ENCODE measurements around the gene SCN4B.
"Not testable (repeated sequence)": the region's sequence is repeated elsewhere in the genome, so short reads cannot be mapped to it uniquely, and the experiment has no call there.

The SCN4B gene, protein sequence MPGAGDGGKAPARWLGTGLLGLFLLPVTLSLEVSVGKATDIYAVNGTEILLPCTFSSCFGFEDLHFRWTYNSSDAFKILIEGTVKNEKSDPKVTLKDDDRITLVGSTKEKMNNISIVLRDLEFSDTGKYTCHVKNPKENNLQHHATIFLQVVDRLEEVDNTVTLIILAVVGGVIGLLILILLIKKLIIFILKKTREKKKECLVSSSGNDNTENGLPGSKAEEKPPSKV

DNA sequence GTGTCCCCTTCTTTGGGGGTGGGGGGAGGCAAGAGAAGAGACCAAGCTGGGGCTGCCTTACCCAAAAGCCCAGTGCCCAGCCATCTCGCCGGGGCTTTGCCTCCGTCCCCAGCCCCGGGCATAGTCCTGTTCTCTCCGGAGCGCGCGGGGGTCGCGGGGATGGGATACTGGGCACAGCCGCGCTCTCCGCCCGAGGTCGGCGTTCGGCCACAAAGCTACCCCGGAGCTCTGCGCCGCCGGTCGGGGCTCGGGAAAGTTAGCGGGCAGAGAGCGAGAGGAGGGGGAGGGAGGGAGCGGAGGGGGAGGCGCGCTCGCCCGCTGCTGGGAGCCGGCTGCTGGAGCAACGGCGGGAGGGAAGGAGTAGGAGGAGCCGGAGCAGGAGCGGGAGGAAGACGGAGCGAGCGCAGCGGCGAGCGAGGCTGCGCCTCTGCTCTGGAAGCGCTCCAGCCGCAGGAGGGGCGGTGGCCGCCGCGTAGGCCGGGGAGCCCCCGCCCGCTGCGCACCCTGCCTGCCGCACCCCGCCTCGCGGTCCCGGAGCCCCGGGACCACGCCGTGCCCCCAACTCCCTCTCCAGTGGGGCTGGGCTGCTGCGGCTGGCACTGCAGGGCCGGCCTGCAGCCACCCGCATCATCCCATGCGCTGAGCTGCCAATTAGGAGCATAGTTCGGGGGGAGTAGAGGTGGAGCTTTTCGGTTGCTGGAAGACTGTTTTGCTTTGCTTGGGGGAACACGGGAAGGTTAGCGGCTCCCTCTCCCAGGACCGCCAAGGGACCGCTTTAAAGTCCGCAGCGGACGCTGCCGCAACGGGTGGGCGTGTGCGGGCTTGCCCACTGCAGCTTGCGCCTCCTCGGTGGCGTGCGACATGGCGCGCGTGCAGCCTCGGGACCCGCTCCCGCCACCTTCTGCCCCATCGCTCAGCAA lies at the start of gene SCN4B:
Gene SCN4B (minus strand): TSS at position 272 of the 920 bp plus-strand sequence. CDS start 150 bp downstream, at position 122.
- peak; percentile 30 for DNase-seq

DNA sequence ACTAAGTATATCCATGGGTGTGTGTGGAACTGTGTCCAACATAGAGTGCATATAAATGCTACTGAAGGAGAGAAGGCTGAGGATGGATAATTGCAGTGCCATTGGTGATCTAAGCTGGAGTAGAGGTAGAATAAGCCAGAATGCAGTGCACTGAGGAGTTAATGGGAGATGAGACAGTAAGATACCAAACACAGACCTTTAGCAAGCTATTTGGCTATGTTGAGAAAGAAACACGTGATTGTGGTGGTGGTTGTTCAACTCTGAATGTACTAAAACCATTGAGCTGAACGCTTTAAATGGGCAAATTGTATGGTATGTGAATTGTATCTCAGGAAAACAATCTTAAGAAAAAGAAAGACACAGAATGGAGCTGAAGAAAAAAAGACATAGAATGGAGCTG lies 49.3 kb upstream of the SCN4B start:
- no peak for DNase-seq

DNA sequence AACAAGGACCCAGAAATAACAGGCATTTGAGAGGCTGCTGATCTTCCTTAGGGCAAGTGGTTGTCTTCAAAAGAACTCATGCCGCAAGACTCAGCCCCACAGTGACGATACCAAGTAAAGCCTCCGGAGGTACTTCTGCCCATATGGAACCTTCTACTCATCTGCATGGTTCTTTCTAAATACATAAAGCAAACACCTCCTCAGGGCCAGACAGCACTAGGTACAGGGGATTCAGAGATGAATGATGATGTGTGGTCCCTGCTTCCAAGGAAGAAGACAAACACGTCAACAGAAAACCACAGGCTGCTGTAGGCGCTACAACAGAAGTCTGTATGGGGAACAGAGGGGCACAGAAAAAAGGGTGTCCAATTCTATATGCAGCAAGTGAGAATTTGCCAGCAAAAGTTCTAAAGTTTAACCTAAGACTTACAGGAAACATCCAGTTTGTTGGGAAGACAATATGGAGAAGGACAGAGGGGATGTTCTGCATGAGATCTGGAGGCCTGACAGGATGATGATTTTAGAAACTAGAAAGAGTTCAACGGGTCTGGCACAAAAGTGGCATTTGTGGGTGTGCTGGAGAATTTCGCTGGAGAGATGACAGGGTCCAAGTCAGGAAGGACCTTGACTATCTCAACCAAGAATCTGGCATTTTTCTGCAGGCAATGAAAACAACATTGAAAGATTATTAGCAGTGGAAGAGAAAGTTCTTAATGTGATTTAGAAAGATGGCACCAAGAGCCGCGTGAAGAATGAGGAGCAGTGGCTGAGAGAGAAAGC lies 48.5 kb upstream of the SCN4B start:
- no peak for DNase-seq

DNA sequence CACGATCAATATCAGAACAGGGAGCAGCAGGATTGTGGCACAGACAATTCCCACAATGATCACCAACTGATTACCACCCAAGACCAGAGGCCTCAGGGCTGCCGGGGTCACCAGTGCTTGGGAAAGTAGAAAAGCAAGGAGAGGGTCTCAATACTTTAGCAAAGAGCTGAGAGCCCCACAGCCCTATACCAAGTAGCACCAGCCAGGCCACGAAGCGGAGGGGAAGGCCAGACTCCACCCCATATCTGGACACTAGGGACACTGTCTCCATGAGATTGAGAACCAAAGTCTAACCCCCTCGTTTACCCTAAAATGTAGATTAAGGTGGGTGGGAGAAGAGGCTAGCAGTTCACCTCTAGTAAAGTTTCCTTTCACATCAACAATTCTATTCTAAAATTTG lies 47.9 kb upstream of the SCN4B start:
- DNase-seq = no peak

DNA sequence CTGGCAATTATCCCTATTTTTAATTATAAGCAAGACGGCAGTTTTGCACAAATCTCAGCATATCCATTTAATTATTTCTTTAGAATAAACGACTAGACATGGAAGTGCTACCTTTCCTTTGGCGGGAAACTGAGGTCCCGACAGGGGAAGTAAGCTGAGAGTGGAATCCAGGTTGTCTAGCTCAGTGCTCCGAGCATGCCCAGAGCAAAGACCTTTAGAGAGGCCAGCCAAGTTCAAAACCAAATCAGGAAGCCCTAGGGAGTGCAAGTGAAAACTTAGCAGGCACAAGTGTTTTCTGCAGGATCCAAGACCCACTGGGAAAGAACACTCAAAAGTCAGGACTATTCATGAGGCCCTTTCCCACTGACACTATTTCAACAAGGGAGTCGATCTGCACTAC lies 46.5 kb upstream of the SCN4B start:
- no peak for DNase-seq

DNA sequence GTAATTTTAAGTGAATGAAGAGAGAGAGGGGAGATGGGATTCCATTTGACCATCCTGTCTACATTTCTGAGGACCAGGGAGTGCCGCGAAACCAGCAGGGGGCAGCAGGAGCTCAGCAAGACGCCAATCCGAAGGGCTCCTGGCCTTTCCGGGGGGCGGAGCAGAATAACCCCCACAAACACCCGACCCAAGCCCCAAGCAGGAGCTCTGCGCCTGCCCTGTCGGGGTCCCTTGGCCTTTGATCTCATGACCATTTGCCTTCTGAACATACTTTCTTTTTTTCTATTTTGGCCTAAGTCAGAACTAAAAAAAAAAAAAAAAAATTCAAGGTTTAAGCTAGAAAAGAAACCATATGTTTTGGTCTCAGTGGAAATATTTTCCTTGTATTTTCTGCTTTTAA lies 45.7 kb upstream of the SCN4B start:
- DNase-seq = peak; percentile 67

DNA sequence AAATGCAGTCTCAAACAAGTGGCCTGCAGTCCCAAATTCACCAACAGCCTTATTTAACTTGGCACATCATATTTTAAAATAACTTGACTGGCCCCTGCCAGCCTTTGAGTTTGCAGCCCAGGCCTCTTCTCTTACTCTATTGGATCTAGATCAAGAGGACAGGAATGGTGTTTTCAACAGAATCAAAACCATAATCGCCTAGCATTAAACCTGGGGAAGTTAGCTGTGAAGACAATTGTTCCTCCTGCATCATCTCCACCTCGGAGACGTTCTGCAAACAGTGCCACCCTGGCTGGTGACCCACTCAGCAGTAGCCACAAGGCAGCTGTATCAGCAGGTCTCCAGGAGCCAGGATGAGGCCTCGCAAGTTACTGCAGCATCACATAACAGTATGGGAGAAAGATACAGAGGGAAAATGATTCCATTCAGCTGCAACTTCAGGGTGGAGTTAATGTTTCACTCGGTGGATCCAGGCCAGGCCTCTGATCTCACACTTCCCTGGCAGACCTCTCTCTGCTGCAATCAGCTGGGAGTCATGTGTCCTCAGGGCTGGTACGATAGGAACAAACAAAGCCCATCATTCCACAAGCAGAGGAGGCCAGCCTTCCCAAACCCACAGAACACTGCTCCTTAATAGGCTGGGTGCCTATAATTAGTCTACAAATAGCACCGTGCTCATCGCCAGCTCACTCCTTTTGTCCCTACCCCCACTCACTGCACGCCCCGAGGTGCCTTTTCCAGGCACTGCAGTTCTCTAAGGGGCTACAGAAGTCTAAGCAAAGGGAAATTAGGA lies 42.4 kb upstream of the SCN4B start:
- no peak for DNase-seq

DNA sequence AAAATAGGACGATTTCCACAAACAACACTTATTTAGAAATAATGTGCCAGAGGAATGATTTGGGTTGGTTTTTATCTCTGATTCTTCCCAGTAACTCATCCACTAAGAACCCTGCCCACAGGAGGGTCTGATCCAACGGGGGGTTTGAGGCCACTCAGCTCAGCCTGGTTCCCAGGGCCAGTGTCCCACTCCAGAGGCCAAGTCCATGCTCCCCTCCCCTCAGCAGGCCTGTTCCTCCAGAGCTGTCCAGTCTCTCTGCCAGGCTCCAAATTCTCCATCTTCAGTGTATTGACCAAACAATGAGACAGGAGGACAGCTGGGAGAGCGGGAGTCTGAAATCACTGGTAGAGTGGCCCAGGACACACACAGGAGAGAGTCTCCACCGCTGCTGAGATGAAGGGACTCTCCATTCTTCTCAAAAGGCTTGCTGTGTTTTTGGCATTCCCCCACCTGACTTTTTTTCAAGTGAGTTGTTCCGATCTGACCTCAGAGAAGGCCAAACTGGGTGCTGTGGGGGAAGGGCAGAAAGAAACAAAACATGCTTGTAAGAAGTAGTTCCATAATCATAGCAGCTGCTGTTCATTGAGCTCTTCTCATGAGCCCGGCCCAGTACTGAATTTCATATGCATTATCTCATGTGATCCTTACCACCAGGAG lies 41.4 kb upstream of the SCN4B start:
- DNase-seq = no peak

DNA sequence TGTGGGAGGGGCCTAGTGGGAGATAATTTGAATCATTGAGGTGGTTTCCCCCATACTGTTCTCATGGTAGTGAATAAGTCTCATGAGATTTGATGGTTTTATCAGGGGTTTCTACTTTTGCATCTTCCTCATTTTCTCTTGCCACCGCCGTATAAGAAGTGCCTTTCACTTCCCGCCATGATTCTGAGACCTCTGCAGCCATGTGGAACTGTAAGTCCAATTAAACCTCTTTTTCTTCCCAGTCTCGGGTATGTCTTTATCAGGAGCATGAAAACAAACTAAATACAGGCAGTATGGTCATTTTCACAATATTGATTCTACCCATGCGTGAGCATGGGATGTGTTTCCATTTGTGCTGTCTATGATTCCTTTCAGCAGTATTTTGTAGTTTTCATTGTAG lies 40.2 kb upstream of the SCN4B start:
- DNase-seq = not testable (repeated sequence)

DNA sequence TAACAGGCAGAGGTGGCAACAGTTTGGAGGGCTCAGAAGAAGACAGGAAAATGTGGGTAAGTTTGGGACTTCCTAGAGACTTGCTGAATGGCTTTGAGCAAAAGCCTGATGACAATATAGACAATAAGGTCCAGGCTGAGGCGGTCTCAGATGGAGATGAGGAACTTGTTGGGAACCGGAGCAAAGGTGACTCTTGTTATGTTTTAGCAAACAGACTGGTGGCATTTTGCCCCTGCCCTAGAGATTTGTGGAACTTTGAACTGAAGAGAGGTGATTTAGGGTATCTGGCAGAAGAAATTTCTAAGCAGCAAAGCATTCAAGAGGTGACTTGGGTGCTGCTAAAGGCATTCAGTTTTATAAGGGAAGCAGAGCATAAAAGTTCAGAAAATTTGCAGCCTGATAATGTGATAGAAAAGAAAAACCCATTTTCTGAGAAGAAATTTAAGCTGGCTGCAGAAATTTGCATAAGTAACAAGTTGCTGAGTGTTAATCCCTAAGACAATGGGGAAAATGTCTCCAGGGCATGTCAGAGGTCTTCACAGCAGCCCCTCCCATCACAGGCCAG lies 38.4 kb upstream of the SCN4B start:
- not testable (repeated sequence) for DNase-seq

DNA sequence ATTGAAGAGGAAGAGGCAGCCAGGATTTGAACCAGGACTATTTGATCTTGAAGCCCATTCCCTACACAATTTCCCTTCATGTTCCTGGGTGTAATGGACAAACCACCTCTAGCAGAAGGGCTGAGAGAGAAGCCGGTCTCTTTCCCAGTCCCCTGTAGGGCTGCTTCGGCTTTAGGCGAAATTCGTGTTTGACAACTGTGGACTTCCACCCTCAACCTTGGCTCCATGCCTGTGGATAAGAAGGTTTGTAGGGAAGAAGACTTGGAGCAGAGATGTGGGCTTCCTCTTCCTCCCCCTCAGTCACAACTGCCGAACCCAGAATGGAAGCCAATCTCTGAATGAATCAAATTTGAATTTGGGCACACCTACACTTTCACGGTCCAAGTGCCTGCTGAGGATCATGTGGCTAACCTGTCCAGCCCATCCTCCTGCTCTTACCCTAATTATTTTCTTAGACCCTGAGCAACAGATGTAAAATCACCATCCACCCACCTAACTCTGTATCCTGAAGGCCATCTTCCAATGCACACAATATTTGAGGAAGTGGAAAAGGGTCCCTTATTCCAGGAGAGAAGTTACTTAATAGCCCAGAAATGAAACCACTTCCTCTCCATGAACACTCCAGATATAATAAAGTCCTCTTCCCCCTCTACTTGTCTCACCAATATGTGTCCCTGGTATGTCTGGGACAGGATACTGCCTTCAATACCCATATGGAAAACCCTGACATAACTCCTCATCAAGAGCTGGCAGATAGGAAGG lies 33.9 kb upstream of the SCN4B start:
- no peak for DNase-seq

DNA sequence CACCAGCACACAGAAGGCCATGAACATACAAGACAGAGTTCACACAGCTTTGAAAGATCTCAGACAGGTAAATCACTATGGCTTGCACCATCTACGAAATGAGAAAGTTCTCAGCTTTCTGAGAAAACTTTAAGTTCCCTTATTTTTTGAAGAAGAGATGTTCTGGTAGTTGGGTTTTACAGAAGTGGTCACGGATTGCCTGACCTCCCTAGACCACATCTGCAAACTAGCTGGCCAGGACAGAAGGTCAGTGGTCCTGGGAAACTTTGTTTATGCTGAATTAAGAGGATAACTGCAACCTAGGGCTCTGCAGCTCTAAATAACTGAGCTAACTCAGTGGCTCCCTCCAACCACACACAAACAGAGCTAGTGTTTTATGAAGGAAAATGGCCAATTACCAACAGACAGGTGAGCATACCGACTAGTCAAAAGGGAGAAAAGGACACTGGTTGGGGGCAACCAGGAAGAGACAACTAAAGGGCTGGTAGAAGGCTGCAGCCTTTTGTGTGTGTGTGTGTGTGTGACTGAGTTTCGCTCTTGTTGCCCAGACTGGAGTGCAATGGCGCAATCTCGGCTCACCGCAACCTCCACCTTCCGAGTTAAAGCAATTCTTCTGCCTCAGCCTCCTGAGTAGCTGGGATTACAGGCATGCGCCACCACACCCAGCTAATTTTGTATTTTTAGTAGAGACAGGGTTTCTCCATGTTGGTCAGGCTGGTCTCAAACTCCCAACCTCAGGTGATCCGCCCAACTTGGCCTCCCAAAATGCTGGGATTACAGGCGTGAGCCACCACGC lies 32.4 kb upstream of the SCN4B start:
- no peak for DNase-seq

DNA sequence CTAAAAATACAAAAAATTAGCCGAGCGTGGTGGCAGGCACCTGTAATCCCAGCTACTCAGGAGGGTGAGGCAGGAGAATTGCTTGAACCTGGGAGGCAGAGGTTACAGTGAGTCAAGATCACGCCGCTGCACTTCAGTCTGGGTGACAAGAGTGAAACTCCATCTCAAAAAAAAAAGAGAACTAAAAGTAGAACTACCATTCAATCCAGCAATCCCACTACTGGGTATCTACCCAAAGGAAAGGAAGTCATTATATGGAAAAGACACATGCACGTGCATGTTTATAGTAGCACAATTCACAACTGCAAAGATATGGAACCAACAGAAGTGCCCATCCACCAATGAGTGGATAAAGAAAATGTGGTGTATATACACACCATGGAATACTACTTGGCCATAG lies 31.1 kb upstream of the SCN4B start:
- not testable (repeated sequence) for DNase-seq

DNA sequence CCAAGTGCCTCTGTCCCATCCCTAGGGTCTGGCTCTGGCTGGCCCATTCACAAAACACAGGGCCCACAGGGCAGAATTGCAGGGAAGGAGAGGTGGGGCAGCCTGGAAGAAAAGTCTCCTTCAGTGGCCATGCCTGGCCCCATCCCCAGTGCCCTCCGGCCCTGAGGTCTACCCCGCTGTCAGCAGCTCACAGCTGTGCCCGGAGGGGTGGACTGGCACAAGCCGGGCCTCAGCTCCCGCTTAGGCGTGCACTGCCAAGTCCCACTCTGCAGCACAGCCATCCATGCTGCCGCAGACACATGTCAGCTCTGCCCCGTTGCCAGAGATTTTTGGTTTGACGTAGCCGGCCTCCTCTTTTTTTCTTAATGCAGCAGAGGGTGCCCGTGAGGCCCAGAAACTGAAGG lies 27.7 kb upstream of the SCN4B start:
- no peak for DNase-seq

DNA sequence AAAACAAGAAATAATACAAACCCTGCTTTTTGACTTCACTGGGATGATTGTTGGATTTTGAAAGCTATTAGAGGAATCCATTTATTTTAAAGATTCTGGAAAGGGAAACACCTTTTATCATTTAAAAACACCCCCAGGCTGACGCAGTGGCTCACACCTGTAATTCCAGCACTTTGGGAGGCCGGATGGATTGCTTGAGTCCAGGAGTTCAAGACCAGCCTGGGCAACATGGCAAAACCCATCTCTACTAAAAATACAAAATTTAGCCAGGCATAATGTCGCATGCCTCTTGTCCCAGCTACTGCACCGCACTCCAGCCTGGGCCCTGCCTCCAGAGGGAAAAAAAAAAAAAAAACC lies 24.1 kb upstream of the SCN4B start:
- no peak for DNase-seq

DNA sequence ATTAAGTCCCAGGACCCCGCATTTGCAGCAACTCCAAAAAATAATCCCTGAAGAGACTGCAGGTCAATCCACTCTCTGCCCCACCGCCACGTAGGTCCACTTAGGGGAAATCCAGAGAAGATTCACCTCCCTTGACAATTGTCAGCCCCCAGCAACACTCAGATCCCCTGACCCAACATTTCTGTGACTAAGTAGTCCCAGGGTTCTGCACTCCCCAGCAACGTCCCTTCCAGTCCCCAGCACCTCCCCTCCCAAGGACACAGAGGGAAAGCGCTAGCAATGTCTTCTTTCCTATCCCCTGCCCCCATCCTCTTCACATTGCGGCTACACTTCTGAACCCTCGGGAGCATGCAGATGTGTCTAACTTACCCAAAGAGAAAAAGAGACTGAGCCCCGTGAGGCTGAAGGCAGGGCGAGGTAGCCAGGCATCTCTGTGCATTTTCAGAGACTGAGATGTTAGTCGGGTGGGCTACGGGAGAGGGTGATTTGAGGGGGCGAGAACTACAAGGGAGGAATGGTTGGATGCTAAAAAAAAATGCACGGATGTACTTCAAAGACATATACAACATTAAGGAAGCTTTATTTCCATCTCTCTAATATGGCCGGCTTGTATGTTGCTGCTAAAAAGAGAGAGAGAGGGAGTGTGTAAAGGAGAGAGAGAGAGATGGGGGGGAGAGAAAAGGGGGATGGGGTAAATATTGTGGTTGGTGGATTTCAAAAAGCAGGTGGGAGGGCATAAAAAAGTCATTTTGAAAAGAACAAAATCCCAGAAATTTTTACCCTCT lies 23.6 kb upstream of the SCN4B start, which contains the start of gene SCN2B:
Gene SCN2B (minus strand): TSS at position 647 of the 785 bp plus-strand sequence. CDS start 208 bp downstream, at position 439.
- no peak for DNase-seq

DNA sequence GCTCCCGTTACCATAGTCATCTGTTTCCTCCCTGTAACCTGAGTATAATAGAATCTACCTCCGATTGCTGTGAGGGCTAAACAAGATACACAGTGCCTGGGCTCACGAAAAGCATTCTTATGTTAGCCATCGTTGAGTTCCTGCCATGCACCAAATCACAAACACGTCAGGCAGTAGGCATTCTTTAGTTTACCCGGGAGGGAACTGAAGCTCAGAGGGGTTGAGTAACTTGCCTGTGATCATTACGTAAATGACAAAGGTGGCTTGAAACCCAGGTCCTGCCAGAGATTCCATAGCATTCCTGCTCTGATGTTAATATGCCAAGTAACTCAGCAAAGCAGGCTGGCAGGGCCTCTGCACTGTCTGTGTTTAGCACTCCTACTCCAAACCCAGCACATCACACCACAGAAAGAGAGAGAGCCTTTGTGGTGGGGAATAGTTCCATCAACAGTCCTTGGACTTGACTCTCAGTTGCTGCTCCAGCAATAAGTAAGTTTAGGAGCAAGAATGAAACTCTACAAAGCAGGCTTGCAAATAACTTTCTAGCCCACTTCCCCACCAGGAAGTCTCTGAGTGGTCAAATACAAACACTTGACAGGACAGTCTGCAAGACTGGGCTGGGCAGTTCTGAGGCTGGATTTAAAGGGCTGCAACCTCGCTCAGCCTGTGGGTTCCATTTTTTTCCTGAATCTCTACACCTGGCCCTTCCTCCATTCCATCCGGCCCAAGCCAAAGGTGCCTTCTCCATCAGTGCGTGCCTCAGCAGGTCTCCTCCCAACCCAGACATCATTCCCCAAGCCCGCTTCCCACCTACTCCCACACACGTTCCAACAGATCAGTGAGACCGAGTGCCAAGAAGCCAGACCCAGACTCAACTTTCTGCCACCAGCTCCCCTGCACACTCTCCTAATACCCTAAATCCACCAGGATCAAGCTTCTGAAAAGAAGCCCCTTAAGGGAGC lies 22.7 kb upstream of the SCN4B start:
- no peak for DNase-seq

DNA sequence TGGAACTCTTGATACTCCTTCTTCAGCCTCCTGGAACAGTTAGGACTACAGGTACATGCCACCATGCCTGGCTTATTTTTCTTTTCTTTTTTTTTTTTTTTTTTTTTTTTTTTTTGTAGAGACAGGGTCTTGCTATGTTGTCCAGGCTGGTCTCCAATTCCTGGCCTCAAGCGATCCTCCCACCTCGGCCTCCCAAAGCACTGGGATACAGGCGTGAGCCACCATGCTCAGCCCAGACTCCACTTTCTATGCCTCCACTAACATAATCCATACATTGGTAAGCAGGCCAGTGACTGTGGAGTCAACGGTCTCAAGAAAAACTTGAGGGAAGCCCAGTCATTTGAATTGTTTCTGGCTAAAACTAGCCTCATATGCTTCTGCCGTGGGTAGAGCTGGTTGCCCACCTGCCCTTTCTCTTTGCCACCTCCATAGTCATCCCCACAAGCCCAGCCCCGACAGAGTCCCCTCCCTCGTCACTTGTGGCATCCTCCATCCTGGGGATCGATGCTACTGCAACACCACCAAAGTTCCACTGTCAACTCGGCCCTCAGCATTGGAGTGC lies 21.5 kb upstream of the SCN4B start:
- DNase-seq = no peak

All from NCI-H774 (cell line).